ENCODE results near the gene ACTL8. TPM values are rescaled to one million over a fixed set of nuclear protein-coding genes. Genes with fewer than 3 reads are reported as not detected.

Gene ACTL8
- total RNA-seq, 4 donors from 2014 or later = not detected

DNA sequence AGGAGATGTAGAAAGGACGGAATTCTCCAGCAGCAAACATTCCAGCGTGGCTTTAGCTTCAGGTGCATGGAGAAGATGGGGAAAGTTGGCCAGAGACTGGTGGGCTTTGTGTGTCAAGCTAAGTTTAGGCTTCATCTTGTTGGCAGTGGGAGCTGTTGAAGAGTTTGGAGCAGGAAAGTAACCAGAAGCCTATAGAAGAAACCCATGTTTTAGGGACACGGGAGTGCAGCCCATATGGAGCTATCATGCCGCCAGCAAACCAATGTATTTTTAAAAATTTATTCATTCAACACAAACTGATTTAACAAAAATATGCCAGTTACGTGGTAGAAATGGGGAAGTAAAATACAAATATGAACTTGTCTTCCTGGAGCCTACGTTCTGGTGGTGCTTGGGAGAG lies 53.7 kb downstream of the ACTL8 start:
- no peak for DNase-seq
- no peaks in the 10 kb centered on the region for H3K9me3 ChIP-seq
- no peaks in the 10 kb centered on the region for H3K4me1 ChIP-seq
- 56 to 68% methylated on average over 2 to 6 of the region's 6 CpGs for WGBS, 2 donors (ENCODE audit: low coverage in 1 of 2)
- in situ Hi-C loops (cut with MboI; ENCODE audit: low pct_ligation_motif_present in 1 of 4, low pct_unique_long_range_greater_than_20kb in 1 of 4, low sequenced_read_pairs in 3 of 4) (no loop called here), intact Hi-C loops (cut with DNase I; ENCODE audit: low total_unique reads) (no loop called here)
- TF ChIP-seq POLR2A (IDR thresholded peaks at IDR 0.05) = no peak
- no peak for TF ChIP-seq EP300 (IDR thresholded peaks at IDR 0.05; ENCODE audit: low read depth)
- TF ChIP-seq POLR2AphosphoS5 (IDR thresholded peaks at IDR 0.05) = no peak
- TF ChIP-seq CTCF (IDR thresholded peaks at IDR 0.05) = no peak
- H3K4me3 ChIP-seq = no peak overlapping the region
- no peaks in the 10 kb centered on the region for H3K27me3 ChIP-seq
- no peak overlapping the region for H3K27ac ChIP-seq
- no peaks in the 10 kb centered on the region for H3K36me3 ChIP-seq

GRCh38 chr1:17810668-17811067 lies 55.5 kb downstream of the ACTL8 start:
- 83 to 98% methylated on average over 2 of the region's 2 CpGs for WGBS, 2 donors (ENCODE audit: low coverage in 1 of 2)
- Histone ChIP-seq H3K9me3 (peaks cover 0 to 6% of the 10 kb centered on the region in 2 donors), H3K27me3 (no peaks in the 10 kb centered on the region), H3K4me3 (no peak overlapping the region), H3K27ac (no peak overlapping the region), H3K4me1 (no peaks in the 10 kb centered on the region), H3K36me3 (no peaks in the 10 kb centered on the region)
- no peak for TF ChIP-seq POLR2AphosphoS5 (IDR thresholded peaks at IDR 0.05)
- TF ChIP-seq CTCF (IDR thresholded peaks at IDR 0.05) = no peak
- TF ChIP-seq EP300 (IDR thresholded peaks at IDR 0.05; ENCODE audit: low read depth) = no peak
- no peak for TF ChIP-seq POLR2A (IDR thresholded peaks at IDR 0.05)
- in situ Hi-C loops (cut with MboI; ENCODE audit: low pct_ligation_motif_present in 1 of 4, low pct_unique_long_range_greater_than_20kb in 1 of 4, low sequenced_read_pairs in 3 of 4) = no loop called here
- DNase-seq = no peak
- intact Hi-C loops (cut with DNase I; ENCODE audit: low total_unique reads) = no loop called here

DNA sequence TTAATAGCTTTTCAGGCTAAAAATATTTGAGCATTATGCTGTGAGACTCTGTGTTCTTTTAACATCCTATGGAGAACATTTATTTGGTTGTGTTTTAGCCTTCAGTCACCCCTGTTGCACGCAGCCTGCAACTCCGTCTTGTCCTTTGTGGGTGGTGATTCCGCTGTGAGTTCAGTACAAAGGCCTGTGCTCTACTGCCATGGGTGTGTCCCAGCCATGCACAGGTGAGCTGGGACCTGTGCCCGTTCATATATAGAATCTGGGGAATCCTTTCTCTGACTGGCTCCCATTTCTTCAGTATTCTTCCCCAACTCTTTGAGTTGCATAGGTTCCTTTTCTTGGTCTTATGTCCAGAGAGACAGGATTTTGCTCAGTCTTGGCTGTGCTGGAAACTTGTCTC lies 61.4 kb downstream of the ACTL8 start:
- in situ Hi-C loops (cut with MboI; ENCODE audit: low pct_ligation_motif_present in 1 of 4, low pct_unique_long_range_greater_than_20kb in 1 of 4, low sequenced_read_pairs in 3 of 4) = no loop called here
- TF ChIP-seq CTCF (IDR thresholded peaks at IDR 0.05) = no peak
- no peak for TF ChIP-seq POLR2AphosphoS5 (IDR thresholded peaks at IDR 0.05)
- TF ChIP-seq POLR2A (IDR thresholded peaks at IDR 0.05) = no peak
- no peak for TF ChIP-seq EP300 (IDR thresholded peaks at IDR 0.05; ENCODE audit: low read depth)

GRCh38 chr1:17819129-17819802 lies 64.1 kb downstream of the ACTL8 start:
- intact Hi-C loops (cut with DNase I; ENCODE audit: low total_unique reads) (no loop called here), in situ Hi-C loops (cut with MboI; ENCODE audit: low pct_ligation_motif_present in 1 of 4, low pct_unique_long_range_greater_than_20kb in 1 of 4, low sequenced_read_pairs in 3 of 4) (no loop called here)
- no peak for DNase-seq
- Histone ChIP-seq H3K4me3 (no peak overlapping the region), H3K9me3 (peaks cover 0 to 6% of the 10 kb centered on the region in 2 donors), H3K4me1 (peaks cover 0 to 6% (median 2%) of the 10 kb centered on the region in 4 donors), H3K27me3 (peaks cover 4% of the 10 kb centered on the region), H3K27ac (no peak overlapping the region), H3K36me3 (no peaks in the 10 kb centered on the region)
- TF ChIP-seq POLR2A (IDR thresholded peaks at IDR 0.05) (no peak), POLR2AphosphoS5 (IDR thresholded peaks at IDR 0.05) (no peak), CTCF (IDR thresholded peaks at IDR 0.05) (no peak), EP300 (IDR thresholded peaks at IDR 0.05; ENCODE audit: low read depth) (no peak)
- WGBS, 2 donors (ENCODE audit: low coverage in 1 of 2) = 76 to 77% methylated on average over 4 to 17 of the region's 17 CpGs

More for the DNA sequence above, 61.4 kb downstream of the ACTL8 start:
- DNase-seq = peak; percentile 31
- H3K9me3 ChIP-seq = peaks cover 0 to 6% of the 10 kb centered on the region in 2 donors
- intact Hi-C loops (cut with DNase I; ENCODE audit: low total_unique reads) = no loop called here
- peaks cover 0 to 6% (median 2%) of the 10 kb centered on the region in 4 donors for H3K4me1 ChIP-seq
- H3K36me3 ChIP-seq = no peaks in the 10 kb centered on the region
- no peak overlapping the region for H3K27ac ChIP-seq
- WGBS, 2 donors (ENCODE audit: low coverage in 1 of 2) = 41 to 62% methylated on average over 4 of the region's 4 CpGs
- no peak overlapping the region for H3K4me3 ChIP-seq
- H3K27me3 ChIP-seq = no peaks in the 10 kb centered on the region
